Right atrium auricular region (tissue), 2 donors: ENCODE measurements around the gene SMIM41. TPM values are rescaled to one million over a fixed set of nuclear protein-coding genes. Genes with fewer than 3 reads are reported as not detected.

Experiments used
- DNase-seq: peaks from one replicate; pipeline ENCODE4 v3.0.0-alpha.2; 2019; ENCODE audit warnings: low spot score
- H3K27ac ChIP-seq, 2 donors: fragments of 200-600 bp; sonication (generic); 1 replicate in 1 of 2; 2 replicates in 1 of 2; pipeline ENCODE4 v1.5.1; 2016 to 2019
- H3K27me3 ChIP-seq, 2 donors: fragments of 200-600 bp; sonication (generic); one replicate each; pipeline versions ENCODE4 v1.5.1 to v1.6.0; 2017 to 2019
- H3K36me3 ChIP-seq: fragments of 200-600 bp; sonication (generic); one replicate; pipeline ENCODE4 v1.5.1; 2016
- H3K4me1 ChIP-seq, 2 donors: fragments of 200-600 bp; sonication (generic); one replicate each; pipeline versions ENCODE4 v1.5.1 to v1.6.0; 2017 to 2019
- H3K4me3 ChIP-seq, 2 donors: fragments of 200-600 bp; sonication (generic); 1 replicate in 1 of 2; 2 replicates in 1 of 2; pipeline ENCODE4 v1.5.1; 2017 to 2019; ENCODE audit warnings: mild to moderate bottlenecking in 1 of 2, moderate library complexity in 1 of 2
- H3K9me3 ChIP-seq, 2 donors: fragments of 200-600 bp; sonication (generic); one replicate each; pipeline ENCODE4 v1.5.1; 2019
- CTCF ChIP-seq, 2 donors: fragments of 200-600 bp; sonication (generic); IDR thresholded peaks; one replicate each; pipeline ENCODE4 v1.5.1; 2019; ENCODE audit warnings: antibody characterized with exemption in 2 of 2
- total RNA-seq, 2 donors: library from RNA; depleted of rRNA; stranded (reverse); fragments of >200 nt; gene quantifications; one replicate each; pipeline ENCODE4 v1.1.0, GENCODE V29; 2016

The SMIM41 gene
- 1 to 10 TPM in 1 of 2 donors, under 1 TPM in 1; 0.44 to 3.2 TPM for total RNA-seq

GRCh38 chr12:52079576-52080402 is at the start of gene SMIM41:
Gene SMIM41 (plus strand): TSS chr12:52079704. CDS start chr12:52079780, 76 bp downstream.
- no peaks in the 10 kb centered on the region for H3K9me3 ChIP-seq
- H3K36me3 ChIP-seq = peaks cover 34% of the 10 kb centered on the region
- peak within 1 kb of the TSS; percentile 63 to 75 for H3K27ac ChIP-seq
- H3K27me3 ChIP-seq = no peaks in the 10 kb centered on the region
- DNase-seq = no peak
- no peak for TF ChIP-seq CTCF (IDR thresholded peaks at IDR 0.05)
- peak within 1 kb of the TSS in 1 of 2 donors; percentile 1 for H3K4me3 ChIP-seq
- H3K4me1 ChIP-seq = peaks cover 0 to 34% of the 10 kb centered on the region in 2 donors

- no peak for TF ChIP-seq CTCF (IDR thresholded peaks at IDR 0.05)
- Histone ChIP-seq H3K36me3 (no peaks in the 10 kb centered on the region), H3K9me3 (no peaks in the 10 kb centered on the region), H3K27me3 (no peaks in the 10 kb centered on the region), H3K4me3 (peak overlapping the region; percentile 11 to 39), H3K4me1 (peaks cover 0 to 61% of the 10 kb centered on the region in 2 donors), H3K27ac (peak overlapping the region; percentile 94 to 99)
- DNase-seq = peak; percentile 94
Observed at GRCh38 chr12:52032446-52032803, 47.1 kb upstream of the SMIM41 start.

- peak overlapping the region; percentile 11 to 39 for H3K4me3 ChIP-seq
- no peaks in the 10 kb centered on the region for H3K27me3 ChIP-seq
- no peaks in the 10 kb centered on the region for H3K9me3 ChIP-seq
- no peaks in the 10 kb centered on the region for H3K36me3 ChIP-seq
- H3K4me1 ChIP-seq = peaks cover 0 to 62% of the 10 kb centered on the region in 2 donors
- peak overlapping the region; percentile 94 to 99 for H3K27ac ChIP-seq
- DNase-seq = peak; percentile 99
- no peak for TF ChIP-seq CTCF (IDR thresholded peaks at IDR 0.05)
Observed at GRCh38 chr12:52032804-52033445, 46.6 kb upstream of the SMIM41 start.

GRCh38 chr12:52033446-52034140 is 45.9 kb upstream of the SMIM41 start:
- no peak for DNase-seq
- peak overlapping the region; percentile 3 to 37 for H3K4me3 ChIP-seq
- H3K27ac ChIP-seq = peak overlapping the region; percentile 94 to 99
- no peaks in the 10 kb centered on the region for H3K9me3 ChIP-seq
- H3K27me3 ChIP-seq = no peaks in the 10 kb centered on the region
- no peak for TF ChIP-seq CTCF (IDR thresholded peaks at IDR 0.05)
- H3K36me3 ChIP-seq = no peaks in the 10 kb centered on the region
- peaks cover 0 to 69% of the 10 kb centered on the region in 2 donors for H3K4me1 ChIP-seq

- H3K27me3 ChIP-seq = no peaks in the 10 kb centered on the region
- H3K27ac ChIP-seq = peak overlapping the region; percentile 94 to 99
- H3K9me3 ChIP-seq = no peaks in the 10 kb centered on the region
- no peaks in the 10 kb centered on the region for H3K36me3 ChIP-seq
- peaks cover 0 to 73% of the 10 kb centered on the region in 2 donors for H3K4me1 ChIP-seq
- no peak overlapping the region for H3K4me3 ChIP-seq
- TF ChIP-seq CTCF (IDR thresholded peaks at IDR 0.05) = no peak
- DNase-seq = no peak
Observed at GRCh38 chr12:52035190-52035589, 44.3 kb upstream of the SMIM41 start.
